GM12873 (cell line): Measurements from ENCODE around the gene CEP162.
A peak's percentile ranks its signal among the peaks of the same experiment; 100 is the strongest.

Experiments used
- CTCF ChIP-seq: IDR thresholded peaks from 2 replicates; pipeline ENCODE4 v1.5.1; 2012; ENCODE audit warnings: low read depth, mild to moderate bottlenecking, moderate library complexity, low read length, control low read depth; ENCODE audit not compliant: insufficient read depth; ENCODE audit errors: missing control alignments

The CEP162 gene

GRCh38 chr6:84222426-84222825 is 5.0 kb downstream of the CEP162 start:
- no peak for TF ChIP-seq CTCF

GRCh38 chr6:84220809-84221409 is 6.5 kb downstream of the CEP162 start:
- TF ChIP-seq CTCF = peak; percentile 39

GRCh38 chr6:84218091-84218490 is 9.4 kb downstream of the CEP162 start:
- TF ChIP-seq CTCF = no peak

GRCh38 chr6:84213217-84213616 is 14.2 kb downstream of the CEP162 start:
- TF ChIP-seq CTCF = no peak

- TF ChIP-seq CTCF = no peak
Observed at GRCh38 chr6:84204011-84204410, 23.4 kb downstream of the CEP162 start.

- no peak for TF ChIP-seq CTCF
Observed at GRCh38 chr6:84197708-84198107, 29.7 kb downstream of the CEP162 start.

- no peak for TF ChIP-seq CTCF
Observed at GRCh38 chr6:84193114-84193708, 34.2 kb downstream of the CEP162 start.
